SK-N-SH treated with all-trans-retinoic acid at 6 μM for 48 hours (cell line): Measurements from ENCODE around the gene LRRC9.

Source experiments
- ARNTL ChIP-seq: fragments of 450-650 bp; formaldehyde crosslinking; IDR thresholded peaks from 2 replicates; pipeline ENCODE4 v1.5.0; 2020; ENCODE audit warnings: low read depth, mild to moderate bottlenecking, moderate library complexity, borderline replicate concordance
- CSDC2 ChIP-seq: fragments of 250-450 bp; sonication (Bioruptor Pico); IDR thresholded peaks from 2 replicates; pipeline ENCODE4 v1.5.0; 2020; ENCODE audit warnings: mild to moderate bottlenecking, moderate library complexity
- GLIS3 ChIP-seq: fragments of 250-450 bp; sonication (Bioruptor Pico); IDR thresholded peaks from 2 replicates; pipeline ENCODE4 v1.5.0; 2020; ENCODE audit warnings: mild to moderate bottlenecking, moderate library complexity
- ISL1 ChIP-seq: fragments of 250-450 bp; sonication (Bioruptor Pico); IDR thresholded peaks from 2 replicates; pipeline ENCODE4 v2.1.2; 2022; ENCODE audit warnings: mild to moderate bottlenecking, moderate library complexity
- OSR1 ChIP-seq: fragments of 250-450 bp; sonication (Bioruptor Pico); IDR thresholded peaks from 2 replicates; pipeline ENCODE4 v1.8.0; 2022; ENCODE audit warnings: moderate library complexity, mild to moderate bottlenecking, inconsistent platforms
- PPARA ChIP-seq: fragments of 250-450 bp; sonication (Bioruptor Pico); IDR thresholded peaks from 2 replicates; pipeline ENCODE4 v1.5.0; 2020; ENCODE audit warnings: mild to moderate bottlenecking, borderline replicate concordance
- RARB ChIP-seq: fragments of 250-450 bp; sonication (Bioruptor Pico); IDR thresholded peaks from 2 replicates; pipeline ENCODE4 v1.8.0; 2021; ENCODE audit warnings: mild to moderate bottlenecking, moderate library complexity
- SNAI2 ChIP-seq: fragments of 250-450 bp; sonication (Bioruptor Pico); IDR thresholded peaks from 2 replicates; pipeline ENCODE4 v1.5.0; 2020; ENCODE audit warnings: mild to moderate bottlenecking, moderate library complexity
- TCF4 ChIP-seq: fragments of 250-450 bp; sonication (Bioruptor Pico); IDR thresholded peaks from 2 replicates; pipeline ENCODE4 v1.8.0; 2021; ENCODE audit warnings: mild to moderate bottlenecking, moderate library complexity, borderline replicate concordance
- ZFP30 ChIP-seq: fragments of 450-650 bp; formaldehyde crosslinking; IDR thresholded peaks from 2 replicates; pipeline ENCODE4 v1.5.0; 2022; ENCODE audit warnings: mild to moderate bottlenecking, moderate library complexity
- TF ChIP-seq, protein P1 (sequence below): fragments of 250-450 bp; sonication (Bioruptor Pico); IDR thresholded peaks from 2 replicates; pipeline ENCODE4 v1.8.0; 2020; ENCODE audit warnings: mild to moderate bottlenecking, moderate library complexity, borderline replicate concordance
- TF ChIP-seq, protein P2 (sequence below): fragments of 250-450 bp; sonication (Bioruptor Pico); IDR thresholded peaks from 2 replicates; pipeline ENCODE4 v1.5.1; 2021; ENCODE audit warnings: mild to moderate bottlenecking, moderate library complexity
- TF ChIP-seq, protein P3 (sequence below): fragments of 250-450 bp; sonication (Bioruptor Pico); IDR thresholded peaks from 2 replicates; pipeline ENCODE4 v1.5.1; 2020; ENCODE audit warnings: low read depth, mild to moderate bottlenecking, moderate library complexity

DNA sequence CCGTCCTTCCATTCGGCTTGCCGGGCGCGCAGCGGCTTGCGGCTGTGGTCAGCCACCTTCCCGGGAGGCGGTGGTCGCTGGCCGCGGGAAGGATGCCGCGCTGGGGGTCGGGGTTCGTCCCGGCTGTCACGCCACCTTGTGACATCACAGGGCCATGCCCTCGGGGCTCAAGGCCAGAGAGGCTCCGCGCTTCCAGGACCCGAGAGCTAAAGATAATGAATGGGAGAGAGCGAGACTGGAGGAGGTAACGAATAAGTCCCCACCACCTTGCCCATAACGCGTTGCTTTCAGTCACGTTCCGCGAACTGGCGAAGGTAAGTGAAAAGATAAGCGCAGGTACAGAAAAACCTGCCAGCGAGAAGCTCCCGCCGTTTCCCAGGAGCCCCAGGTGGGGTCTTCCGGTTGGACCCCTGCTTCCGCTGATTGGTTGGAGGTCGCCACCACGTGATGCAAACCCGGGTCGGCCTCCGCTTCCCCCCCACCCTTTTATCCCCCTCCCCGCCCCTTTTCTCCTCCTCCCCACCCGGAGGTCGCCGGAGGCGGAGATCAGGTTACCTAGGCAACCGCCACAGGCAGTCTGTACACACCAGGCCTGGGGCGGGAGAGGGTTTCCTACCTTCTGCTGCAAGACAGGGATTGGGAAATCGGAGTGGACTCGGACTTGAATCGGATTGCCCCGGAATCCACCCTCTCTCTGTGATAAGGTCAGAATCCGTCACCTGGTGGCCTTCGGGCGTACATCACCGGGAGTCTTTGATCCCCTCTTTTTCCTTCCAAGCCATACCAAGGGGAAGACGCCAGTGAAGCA is at the start of gene LRRC9:
- TF ChIP-seq PPARA (no peak), RARB (CRISPR knock-in tag) (no peak), TCF4 (no peak), ARNTL (CRISPR knock-in tag) (no peak), GLIS3 (CRISPR knock-in tag) (no peak), CSDC2 (CRISPR knock-in tag) (no peak), ZFP30 (CRISPR knock-in tag) (no peak), SNAI2 (CRISPR knock-in tag) (no peak), ISL1 (CRISPR knock-in tag) (no peak), OSR1 (CRISPR knock-in tag) (no peak)
- TF ChIP-seq, protein P1, sequence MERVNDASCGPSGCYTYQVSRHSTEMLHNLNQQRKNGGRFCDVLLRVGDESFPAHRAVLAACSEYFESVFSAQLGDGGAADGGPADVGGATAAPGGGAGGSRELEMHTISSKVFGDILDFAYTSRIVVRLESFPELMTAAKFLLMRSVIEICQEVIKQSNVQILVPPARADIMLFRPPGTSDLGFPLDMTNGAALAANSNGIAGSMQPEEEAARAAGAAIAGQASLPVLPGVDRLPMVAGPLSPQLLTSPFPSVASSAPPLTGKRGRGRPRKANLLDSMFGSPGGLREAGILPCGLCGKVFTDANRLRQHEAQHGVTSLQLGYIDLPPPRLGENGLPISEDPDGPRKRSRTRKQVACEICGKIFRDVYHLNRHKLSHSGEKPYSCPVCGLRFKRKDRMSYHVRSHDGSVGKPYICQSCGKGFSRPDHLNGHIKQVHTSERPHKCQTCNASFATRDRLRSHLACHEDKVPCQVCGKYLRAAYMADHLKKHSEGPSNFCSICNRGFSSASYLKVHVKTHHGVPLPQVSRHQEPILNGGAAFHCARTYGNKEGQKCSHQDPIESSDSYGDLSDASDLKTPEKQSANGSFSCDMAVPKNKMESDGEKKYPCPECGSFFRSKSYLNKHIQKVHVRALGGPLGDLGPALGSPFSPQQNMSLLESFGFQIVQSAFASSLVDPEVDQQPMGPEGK (CRISPR knock-in tag) = no peak
- TF ChIP-seq, protein P2, sequence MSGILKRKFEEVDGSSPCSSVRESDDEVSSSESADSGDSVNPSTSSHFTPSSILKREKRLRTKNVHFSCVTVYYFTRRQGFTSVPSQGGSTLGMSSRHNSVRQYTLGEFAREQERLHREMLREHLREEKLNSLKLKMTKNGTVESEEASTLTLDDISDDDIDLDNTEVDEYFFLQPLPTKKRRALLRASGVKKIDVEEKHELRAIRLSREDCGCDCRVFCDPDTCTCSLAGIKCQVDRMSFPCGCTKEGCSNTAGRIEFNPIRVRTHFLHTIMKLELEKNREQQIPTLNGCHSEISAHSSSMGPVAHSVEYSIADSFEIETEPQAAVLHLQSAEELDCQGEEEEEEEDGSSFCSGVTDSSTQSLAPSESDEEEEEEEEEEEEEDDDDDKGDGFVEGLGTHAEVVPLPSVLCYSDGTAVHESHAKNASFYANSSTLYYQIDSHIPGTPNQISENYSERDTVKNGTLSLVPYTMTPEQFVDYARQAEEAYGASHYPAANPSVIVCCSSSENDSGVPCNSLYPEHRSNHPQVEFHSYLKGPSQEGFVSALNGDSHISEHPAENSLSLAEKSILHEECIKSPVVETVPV = no peak
- TF ChIP-seq, protein P3, sequence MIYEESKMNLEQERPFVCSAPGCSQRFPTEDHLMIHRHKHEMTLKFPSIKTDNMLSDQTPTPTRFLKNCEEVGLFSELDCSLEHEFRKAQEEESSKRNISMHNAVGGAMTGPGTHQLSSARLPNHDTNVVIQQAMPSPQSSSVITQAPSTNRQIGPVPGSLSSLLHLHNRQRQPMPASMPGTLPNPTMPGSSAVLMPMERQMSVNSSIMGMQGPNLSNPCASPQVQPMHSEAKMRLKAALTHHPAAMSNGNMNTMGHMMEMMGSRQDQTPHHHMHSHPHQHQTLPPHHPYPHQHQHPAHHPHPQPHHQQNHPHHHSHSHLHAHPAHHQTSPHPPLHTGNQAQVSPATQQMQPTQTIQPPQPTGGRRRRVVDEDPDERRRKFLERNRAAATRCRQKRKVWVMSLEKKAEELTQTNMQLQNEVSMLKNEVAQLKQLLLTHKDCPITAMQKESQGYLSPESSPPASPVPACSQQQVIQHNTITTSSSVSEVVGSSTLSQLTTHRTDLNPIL (CRISPR knock-in tag) = no peak
